ENCODE results near the gene TMEM238L.

GRCh38 chr17:10758062-10758461 lies 45.8 kb downstream of the TMEM238L start:
- TF ChIP-seq EZH2 (IDR thresholded peaks at IDR 0.05) (no peak), CTCF (IDR thresholded peaks at IDR 0.05) (no peak), EZH2phosphoT487 (IDR thresholded peaks at IDR 0.05) (no peak)

All from neural progenitor cell (in vitro differentiated cells).